ENCODE measurements around the gene FREM2. TPM values are rescaled to one million over a fixed set of nuclear protein-coding genes. Genes with fewer than 3 reads are reported as not detected.

FREM2 gene
- total RNA-seq, 1 donor from 2014 or later: 0.03 TPM

DNA sequence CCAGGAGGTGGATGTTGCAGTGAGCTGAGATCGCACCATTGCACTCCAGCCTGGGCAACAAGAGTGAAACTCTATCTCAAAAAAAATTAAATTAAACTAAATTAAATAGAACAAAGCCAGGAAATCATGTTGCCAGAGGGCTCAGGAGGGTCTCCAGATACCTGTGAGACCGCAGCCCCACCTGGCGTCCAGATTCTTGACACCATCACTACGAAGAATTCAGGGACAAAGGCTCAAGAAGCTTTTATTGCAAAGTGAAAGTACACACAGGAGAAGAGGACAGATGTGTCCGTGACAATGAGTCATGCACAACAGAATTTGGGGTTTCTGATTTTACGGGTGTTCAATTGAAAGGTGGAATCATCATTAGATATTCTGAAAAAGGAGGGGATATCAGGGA is 227.2 kb downstream of the FREM2 start:
- no peak for DNase-seq
- ATAC-seq (ENCODE audit: poor library complexity): no peak
- intact Hi-C loops (cut with DNase I): no loop called here

DNA sequence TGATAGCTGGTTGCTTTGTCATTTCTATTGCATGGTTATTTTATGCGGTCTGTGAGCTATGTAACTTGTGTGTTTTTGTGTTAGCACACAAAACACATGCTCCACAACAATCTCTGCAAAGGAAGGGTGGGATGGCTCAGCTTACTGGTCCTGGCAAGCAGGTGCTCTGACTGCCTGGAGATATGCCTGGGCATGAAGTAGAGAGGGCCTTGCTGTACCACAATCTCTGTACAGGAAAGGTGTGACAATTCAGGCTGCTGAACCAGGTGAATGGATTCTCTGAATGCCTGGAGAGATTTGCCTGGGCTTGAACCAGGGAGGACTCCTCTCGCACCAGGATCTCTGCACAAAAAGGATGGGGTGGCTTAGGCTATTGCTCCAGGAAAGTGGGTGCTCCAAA is 234.2 kb downstream of the FREM2 start:
- no peak for DNase-seq
- intact Hi-C loops (cut with DNase I): no loop called here
- no peak for ATAC-seq (ENCODE audit: poor library complexity)

DNA sequence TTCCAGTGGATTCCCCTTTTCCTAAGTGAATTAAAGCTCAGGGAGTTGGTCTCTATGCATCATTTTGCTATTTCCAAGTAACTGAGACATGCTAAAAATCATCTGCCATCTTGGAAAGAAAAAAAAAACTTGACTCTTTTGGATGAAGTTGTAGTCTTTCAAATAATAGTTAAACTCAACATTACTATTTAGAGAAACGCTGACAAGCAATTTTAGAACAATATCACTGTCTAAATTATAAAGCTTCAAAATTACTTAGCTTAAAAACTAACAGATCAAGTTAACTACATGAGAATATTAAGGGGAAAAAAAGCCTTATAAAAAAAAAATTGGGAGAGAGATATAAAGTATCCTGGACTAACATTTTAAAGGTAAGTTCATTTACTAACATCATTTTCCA is 235.3 kb downstream of the FREM2 start:
- intact Hi-C loops (cut with DNase I): no loop called here
- ATAC-seq (ENCODE audit: poor library complexity): no peak
- DNase-seq: no peak

DNA sequence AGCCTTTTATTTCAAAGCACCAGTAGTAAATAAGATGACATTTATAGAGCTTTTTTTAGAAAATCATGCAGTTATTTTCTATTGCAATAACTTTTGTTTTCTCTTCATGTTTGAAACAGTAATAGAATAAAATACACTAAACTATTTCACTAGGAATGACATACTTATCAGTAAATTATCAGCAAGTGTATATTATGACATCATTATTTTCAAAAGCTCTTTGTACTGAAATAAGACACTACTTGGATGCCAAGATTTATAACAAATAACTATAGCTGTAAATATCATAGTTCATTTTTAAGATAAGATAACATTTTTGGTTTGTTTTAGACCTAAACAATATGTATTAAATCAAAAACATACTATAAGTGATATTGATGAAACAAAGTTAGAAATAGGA is 246.9 kb downstream of the FREM2 start:
- no peak for ATAC-seq (ENCODE audit: poor library complexity)
- no peak for DNase-seq
- intact Hi-C loops (cut with DNase I): no loop called here

Measured in Right ventricle myocardium superior (tissue), 1 donor.